ENCODE data around the gene MS4A3.

- TF ChIP-seq CTCF (conservative IDR thresholded peaks at IDR 0.05; ENCODE audit: low read length) (no peak), EZH2phosphoT487 (IDR thresholded peaks at IDR 0.05; ENCODE audit: borderline replicate concordance) (no peak)
Observed at GRCh38 chr11:60056349-60056969, at the start of gene MS4A3.
